Cardiac fibroblast (primary cell): ENCODE data around the gene OAT.

ENCODE experiments used
- DNase-seq, 2 donors: peaks; one replicate each; pipeline versions ENCODE4 v3.0.0 to v3.0.0-alpha.2; 2010; ENCODE audit warnings: low read depth in 2 of 2
- H3K4me3 ChIP-seq, 2 donors: replicated peaks in 1 of 2; 1 replicate in 1 of 2; 2 replicates in 1 of 2; pipeline ENCODE4 v1.5.1; 2011; ENCODE audit warnings: low read depth in 2 of 2, low read length in 2 of 2, mild to moderate bottlenecking in 2 of 2, moderate library complexity in 1 of 2
- CTCF ChIP-seq: IDR thresholded peaks from one replicate; pipeline ENCODE4 v1.5.1; 2011; ENCODE audit warnings: low read depth, mild to moderate bottlenecking, low read length, inconsistent platforms

Gene OAT

GRCh38 chr10:124403548-124403947 lies 15.2 kb downstream of the OAT start:
- DNase-seq: peak; percentile 89
- TF ChIP-seq CTCF: peak; percentile 60
- no peak overlapping the region for H3K4me3 ChIP-seq

GRCh38 chr10:124402273-124402672 lies 16.4 kb downstream of the OAT start:
- no peak for TF ChIP-seq CTCF
- DNase-seq: no peak
- no peak overlapping the region for H3K4me3 ChIP-seq

GRCh38 chr10:124401633-124402032 lies 17.1 kb downstream of the OAT start:
- DNase-seq: no peak
- TF ChIP-seq CTCF: no peak
- no peak overlapping the region for H3K4me3 ChIP-seq

GRCh38 chr10:124394583-124394982 lies 24.1 kb downstream of the OAT start:
- no peak for TF ChIP-seq CTCF
- no peak overlapping the region for H3K4me3 ChIP-seq
- DNase-seq: no peak

- H3K4me3 ChIP-seq: no peak overlapping the region
- DNase-seq: no peak
- TF ChIP-seq CTCF: no peak
Observed at GRCh38 chr10:124392626-124393342, 25.9 kb downstream of the OAT start.

- no peak for TF ChIP-seq CTCF
- H3K4me3 ChIP-seq: no peak overlapping the region
- DNase-seq: no peak
Observed at GRCh38 chr10:124390471-124391187, 28.1 kb downstream of the OAT start.
